ENCODE data around the gene CLSTN3. TPM values are rescaled to one million over a fixed set of nuclear protein-coding genes. Genes with fewer than 3 reads are reported as not detected.
A peak's percentile ranks its signal among the peaks of the same experiment; 100 is the strongest.
"Not testable (repeated sequence)": the region's sequence is repeated elsewhere in the genome, so short reads cannot be mapped to it uniquely, and the experiment has no call there.

The CLSTN3 gene
- total RNA-seq, 1 experiment from 2014 or later: 34.6 TPM

GRCh38 chr12:7102582-7102981 lies 27.6 kb upstream of the CLSTN3 start:
- no peak overlapping the region for H3K4me3 Mint-ChIP-seq (ENCODE audit: unreplicated experiment)
- intact Hi-C loops (cut with micrococcal nuclease): no loop called here
- TF ChIP-seq, protein P1, sequence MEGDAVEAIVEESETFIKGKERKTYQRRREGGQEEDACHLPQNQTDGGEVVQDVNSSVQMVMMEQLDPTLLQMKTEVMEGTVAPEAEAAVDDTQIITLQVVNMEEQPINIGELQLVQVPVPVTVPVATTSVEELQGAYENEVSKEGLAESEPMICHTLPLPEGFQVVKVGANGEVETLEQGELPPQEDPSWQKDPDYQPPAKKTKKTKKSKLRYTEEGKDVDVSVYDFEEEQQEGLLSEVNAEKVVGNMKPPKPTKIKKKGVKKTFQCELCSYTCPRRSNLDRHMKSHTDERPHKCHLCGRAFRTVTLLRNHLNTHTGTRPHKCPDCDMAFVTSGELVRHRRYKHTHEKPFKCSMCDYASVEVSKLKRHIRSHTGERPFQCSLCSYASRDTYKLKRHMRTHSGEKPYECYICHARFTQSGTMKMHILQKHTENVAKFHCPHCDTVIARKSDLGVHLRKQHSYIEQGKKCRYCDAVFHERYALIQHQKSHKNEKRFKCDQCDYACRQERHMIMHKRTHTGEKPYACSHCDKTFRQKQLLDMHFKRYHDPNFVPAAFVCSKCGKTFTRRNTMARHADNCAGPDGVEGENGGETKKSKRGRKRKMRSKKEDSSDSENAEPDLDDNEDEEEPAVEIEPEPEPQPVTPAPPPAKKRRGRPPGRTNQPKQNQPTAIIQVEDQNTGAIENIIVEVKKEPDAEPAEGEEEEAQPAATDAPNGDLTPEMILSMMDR (IDR thresholded peaks at IDR 0.05; ENCODE audit: unreplicated experiment): no peak
- H3K36me3 Mint-ChIP-seq (ENCODE audit: insufficient read depth, unreplicated experiment): peaks cover 74% of the 10 kb centered on the region
- DNase-seq (ENCODE audit: unreplicated experiment): no peak
- no peaks in the 10 kb centered on the region for H3K9me3 Mint-ChIP-seq (ENCODE audit: unreplicated experiment)
- BruUV-seq (replicated peaks): no TSS peak
- ChIA-PET POLR2A (no interaction called here), CTCF (interaction anchor here (0.5 to 2.8 kb wide), 10 partner anchors 10 to 547 kb away, joined by 3 to 14 read pairs (median 4); partner anchors contain the start of genes C12orf57, C1S and RNU7-1)
- H3K27me3 Mint-ChIP-seq (ENCODE audit: insufficient read depth, unreplicated experiment): no peaks in the 10 kb centered on the region
- H3K4me1 Mint-ChIP-seq (ENCODE audit: insufficient read depth, unreplicated experiment): peaks cover 32% of the 10 kb centered on the region
- no peak overlapping the region for H3K27ac Mint-ChIP-seq (ENCODE audit: low read depth, unreplicated experiment)

- BruUV-seq (replicated peaks): no TSS peak
- H3K9me3 Mint-ChIP-seq (ENCODE audit: unreplicated experiment): no peaks in the 10 kb centered on the region
- H3K27me3 Mint-ChIP-seq (ENCODE audit: insufficient read depth, unreplicated experiment): no peaks in the 10 kb centered on the region
- intact Hi-C loops (cut with micrococcal nuclease): no loop called here
- TF ChIP-seq, protein P1 (IDR thresholded peaks at IDR 0.05; ENCODE audit: unreplicated experiment): no peak
- peaks cover 62% of the 10 kb centered on the region for H3K36me3 Mint-ChIP-seq (ENCODE audit: insufficient read depth, unreplicated experiment)
- POLR2A ChIA-PET: interaction anchor here (1.0 to 1.7 kb wide), 4 partner anchors 10 to 43 kb away, joined by 3 to 5 read pairs (median 4); partner anchors contain the start of genes C1R and C1S
- peaks cover 32% of the 10 kb centered on the region for H3K4me1 Mint-ChIP-seq (ENCODE audit: insufficient read depth, unreplicated experiment)
- no peak for DNase-seq (ENCODE audit: unreplicated experiment)
- H3K27ac Mint-ChIP-seq (ENCODE audit: low read depth, unreplicated experiment): no peak overlapping the region
- CTCF ChIA-PET: interaction anchor here (1.5 to 2.8 kb wide), 3 partner anchors 8 to 43 kb away, joined by 6 to 15 read pairs (median 14); partner anchors contain the start of genes C1R and C1S
- H3K4me3 Mint-ChIP-seq (ENCODE audit: unreplicated experiment): no peak overlapping the region
Measured at GRCh38 chr12:7103837-7104584, 26.2 kb upstream of the CLSTN3 start.

DNA sequence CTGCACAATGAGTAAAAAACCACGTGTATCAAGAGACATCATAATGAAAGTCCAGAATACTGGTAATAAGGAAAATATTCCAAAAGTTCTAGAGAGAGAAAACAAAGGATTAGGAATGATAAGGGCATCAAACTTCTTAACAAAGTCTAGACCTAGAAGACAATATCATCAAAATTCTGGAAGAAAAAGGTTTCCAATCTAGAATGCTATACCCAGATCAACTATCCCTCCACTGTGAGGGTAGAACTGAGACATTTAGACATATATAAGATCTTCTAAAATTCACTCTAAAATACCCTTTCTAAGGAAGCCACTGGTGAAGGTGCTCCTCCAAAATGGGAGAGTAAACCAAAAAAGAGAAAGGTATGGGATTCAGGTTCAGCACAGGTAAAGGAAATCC lies 24.1 kb upstream of the CLSTN3 start:
- no peaks in the 10 kb centered on the region for H3K27me3 Mint-ChIP-seq (ENCODE audit: insufficient read depth, unreplicated experiment)
- no peak for DNase-seq (ENCODE audit: unreplicated experiment)
- BruUV-seq (replicated peaks): no TSS peak
- peak overlapping the region; percentile 90 for H3K27ac Mint-ChIP-seq (ENCODE audit: low read depth, unreplicated experiment)
- peak overlapping the region; percentile 95 for H3K4me3 Mint-ChIP-seq (ENCODE audit: unreplicated experiment)
- H3K4me1 Mint-ChIP-seq (ENCODE audit: insufficient read depth, unreplicated experiment): peaks cover 41% of the 10 kb centered on the region
- H3K9me3 Mint-ChIP-seq (ENCODE audit: unreplicated experiment): no peaks in the 10 kb centered on the region
- TF ChIP-seq, protein P1 (IDR thresholded peaks at IDR 0.05; ENCODE audit: unreplicated experiment): no peak
- ChIA-PET CTCF (interaction anchor here (0.8 to 3.0 kb wide), 3 partner anchors 10 to 57 kb away, joined by 6 to 15 read pairs (median 12); partner anchors contain the start of gene C1R), POLR2A (interaction anchor here (1.6 kb wide), 1 partner anchor 143 kb away, joined by 3 read pairs; no protein-coding TSS in a partner anchor)
- H3K36me3 Mint-ChIP-seq (ENCODE audit: insufficient read depth, unreplicated experiment): peaks cover 52% of the 10 kb centered on the region
- intact Hi-C loops (cut with micrococcal nuclease): loop anchor here (5.0 kb wide), 1 partner anchor 144 kb away; no protein-coding TSS in a partner anchor

- H3K9me3 Mint-ChIP-seq (ENCODE audit: unreplicated experiment); DNase-seq (ENCODE audit: unreplicated experiment); BruUV-seq (replicated peaks); H3K27me3 Mint-ChIP-seq (ENCODE audit: insufficient read depth, unreplicated experiment): not testable (repeated sequence)
- peak overlapping the region; percentile 95 for H3K4me3 Mint-ChIP-seq (ENCODE audit: unreplicated experiment)
- ChIA-PET POLR2A (interaction anchor here (0.8 to 3.6 kb wide), 23 partner anchors 13 to 255 kb away, joined by 3 to 71 read pairs (median 7); partner anchors contain the start of genes C12orf57, C1R, C1S and EMG1), CTCF (interaction anchor here (0.5 to 8.3 kb wide), 26 partner anchors 8 to 725 kb away, joined by 3 to 123 read pairs (median 6); partner anchors contain the start of genes C12orf57, C1R, C1S and LPCAT3)
- peaks cover 45% of the 10 kb centered on the region for H3K36me3 Mint-ChIP-seq (ENCODE audit: insufficient read depth, unreplicated experiment)
- peaks cover 41% of the 10 kb centered on the region for H3K4me1 Mint-ChIP-seq (ENCODE audit: insufficient read depth, unreplicated experiment)
- H3K27ac Mint-ChIP-seq (ENCODE audit: low read depth, unreplicated experiment): peak overlapping the region; percentile 90
- intact Hi-C loops (cut with micrococcal nuclease): loop anchor here (5.0 kb wide), 1 partner anchor 145 kb away; no protein-coding TSS in a partner anchor
Measured at GRCh38 chr12:7107181-7107580, 23.0 kb upstream of the CLSTN3 start.

Measured in MCF 10A (cell line).